OCI-M1 (cell line): ENCODE measurements around the gene CIB4.
A peak's percentile ranks its signal among the peaks of the same experiment; 100 is the strongest.

Experiments
- DNase-seq: peaks from one replicate; lab custom pipeline; 2025; lab: John Stamatoyannopoulos, UW

Gene CIB4

DNA sequence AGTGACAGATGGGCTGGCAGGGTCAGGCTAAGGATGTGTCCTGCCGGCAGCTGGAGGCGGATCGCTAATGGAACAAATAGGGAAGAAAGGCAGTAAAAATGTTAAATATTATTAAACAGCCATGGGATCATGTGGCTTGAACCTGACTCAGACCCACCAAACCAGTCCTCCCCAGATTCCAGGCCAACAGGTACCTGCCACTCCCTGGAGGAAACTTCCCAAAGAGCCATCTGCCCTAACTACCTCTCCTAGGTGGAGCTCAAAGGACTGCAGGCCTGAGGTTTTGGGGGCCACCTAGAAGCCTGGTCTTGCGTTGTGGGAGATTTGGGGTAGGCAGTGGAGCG, 34.3 kb downstream of the CIB4 start:
- DNase-seq = no peak

DNA sequence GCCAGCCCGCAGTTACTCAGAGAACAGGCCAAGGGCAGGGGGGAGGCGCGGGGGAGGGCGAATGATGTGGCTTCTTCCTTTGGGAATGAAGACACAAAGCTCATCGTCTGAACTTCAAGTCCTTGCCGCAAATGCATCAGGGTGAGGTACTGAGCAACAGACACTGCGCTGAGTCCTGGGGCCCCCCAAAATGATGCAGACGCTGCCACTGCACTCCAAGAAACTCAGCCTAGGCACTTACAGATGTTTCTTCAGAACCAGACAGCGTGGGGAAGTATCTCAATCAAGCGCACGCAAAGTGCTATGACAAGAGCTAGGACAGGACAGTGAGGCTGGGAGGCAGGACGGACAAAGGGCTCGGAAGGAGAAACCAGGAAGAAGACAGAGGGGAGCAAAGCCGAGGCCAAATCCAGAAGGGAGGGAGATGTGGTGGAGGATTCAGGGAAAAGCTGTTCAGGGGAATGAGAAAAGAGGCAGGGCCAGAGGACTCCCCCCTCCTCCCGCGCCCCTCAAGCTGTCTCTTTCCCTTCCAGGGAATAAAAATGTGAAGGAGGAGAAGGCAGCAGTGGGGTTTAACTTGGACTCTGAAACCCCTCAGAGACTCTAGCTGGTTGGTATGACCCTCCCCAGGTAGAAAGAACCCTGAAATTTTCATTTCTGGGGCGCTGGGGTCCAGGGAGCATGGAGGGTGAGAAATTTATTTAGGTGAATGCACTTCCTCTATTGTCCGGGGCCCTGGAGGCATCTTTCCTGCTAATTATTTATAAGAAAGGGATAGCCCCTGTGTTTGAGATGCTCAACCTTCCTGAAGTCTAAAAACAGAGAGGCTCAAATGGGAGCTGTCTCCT, 34.9 kb downstream of the CIB4 start:
- no peak for DNase-seq

DNA sequence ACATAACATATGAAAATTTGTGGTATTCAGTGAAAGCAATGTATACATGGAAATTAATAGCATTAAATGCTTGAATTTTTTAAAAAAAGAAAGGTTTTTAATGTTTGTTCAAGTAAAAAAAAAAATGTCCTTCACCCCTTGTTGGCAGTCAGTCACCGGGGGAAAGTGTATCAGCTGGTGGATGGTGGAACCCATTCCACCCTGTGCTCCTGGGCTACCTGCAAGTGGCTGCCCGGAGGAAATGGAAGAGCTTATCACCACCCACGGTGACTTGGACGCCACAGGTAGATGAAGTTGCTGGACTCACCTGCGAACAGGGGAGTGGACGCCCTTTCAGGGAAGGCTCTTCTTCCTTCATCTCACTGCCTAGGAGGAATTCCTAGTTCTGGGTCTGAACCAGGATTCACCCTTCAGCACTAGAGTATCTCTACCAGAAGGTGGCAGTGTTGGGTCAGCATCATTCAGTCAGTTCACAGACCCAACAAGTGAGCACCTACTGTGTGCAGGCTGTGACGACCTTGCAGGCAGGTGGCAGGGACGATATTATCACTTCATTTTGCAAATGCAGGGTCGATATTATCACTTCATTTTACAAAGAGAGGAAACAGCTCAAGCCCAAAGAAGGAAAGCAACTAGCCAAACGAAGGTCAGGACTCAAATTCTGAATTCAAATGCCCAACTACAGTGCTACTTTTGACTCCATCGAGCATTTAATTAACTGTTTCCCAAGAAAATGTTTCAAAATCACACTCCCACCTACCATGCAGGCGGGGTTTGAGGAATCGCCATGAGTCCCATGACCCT, 35.8 kb downstream of the CIB4 start:
- peak; percentile 65 for DNase-seq

DNA sequence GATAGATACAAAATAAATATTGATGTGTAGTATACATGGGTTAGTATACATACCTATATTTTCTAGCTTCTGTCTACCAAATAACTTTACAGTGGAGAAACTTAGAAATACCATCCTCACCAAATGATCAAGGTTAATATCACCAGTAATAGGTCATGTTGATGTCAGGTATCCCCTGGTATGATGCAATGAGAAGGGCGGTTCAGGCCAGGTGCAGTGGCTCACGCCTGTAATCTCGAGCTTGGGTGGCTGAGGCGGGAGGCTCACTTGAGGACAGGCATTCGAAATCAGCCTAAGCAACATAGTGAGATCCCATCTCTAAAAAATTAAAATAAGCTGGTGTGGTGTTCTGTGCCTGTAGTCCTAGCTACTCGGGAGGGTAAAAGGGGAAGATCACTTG, 38.6 kb downstream of the CIB4 start:
- DNase-seq = no peak

DNA sequence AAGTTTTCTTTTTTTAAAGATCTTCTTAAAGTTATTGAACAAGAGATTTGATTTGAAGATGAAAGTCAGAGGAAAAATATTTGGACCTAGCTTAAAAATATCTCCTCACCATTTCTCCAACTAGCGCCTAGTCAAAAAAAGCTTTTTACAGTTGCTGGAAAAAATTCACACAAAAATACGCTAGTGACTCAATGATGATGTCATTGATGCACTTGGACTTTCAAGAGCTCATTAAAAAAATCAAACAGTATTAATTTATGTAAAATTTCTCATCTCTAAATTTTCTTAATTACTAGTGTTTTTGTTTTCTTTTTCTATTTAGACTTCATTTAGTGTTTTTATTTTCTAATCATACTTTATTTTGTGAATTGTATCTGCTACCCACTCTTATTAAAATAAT, 41.8 kb downstream of the CIB4 start:
- DNase-seq = no peak

DNA sequence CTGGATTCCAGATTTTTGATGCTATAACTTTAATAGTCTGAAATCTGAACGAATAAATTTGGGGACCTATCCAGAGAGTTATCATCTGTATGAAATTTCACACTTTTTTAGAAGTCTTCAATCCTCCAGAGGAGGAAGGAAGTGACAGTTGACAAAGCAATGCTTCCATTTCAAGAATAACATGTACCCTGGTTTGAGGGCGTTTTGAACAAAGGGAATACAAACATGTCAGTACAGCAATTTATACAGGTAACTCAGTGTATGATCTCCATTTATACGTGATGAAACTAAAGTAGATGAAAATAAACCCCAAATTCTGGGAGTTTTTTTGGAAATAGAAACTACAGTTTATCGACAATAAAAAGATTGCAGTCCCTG, 42.2 kb downstream of the CIB4 start:
- no peak for DNase-seq

DNA sequence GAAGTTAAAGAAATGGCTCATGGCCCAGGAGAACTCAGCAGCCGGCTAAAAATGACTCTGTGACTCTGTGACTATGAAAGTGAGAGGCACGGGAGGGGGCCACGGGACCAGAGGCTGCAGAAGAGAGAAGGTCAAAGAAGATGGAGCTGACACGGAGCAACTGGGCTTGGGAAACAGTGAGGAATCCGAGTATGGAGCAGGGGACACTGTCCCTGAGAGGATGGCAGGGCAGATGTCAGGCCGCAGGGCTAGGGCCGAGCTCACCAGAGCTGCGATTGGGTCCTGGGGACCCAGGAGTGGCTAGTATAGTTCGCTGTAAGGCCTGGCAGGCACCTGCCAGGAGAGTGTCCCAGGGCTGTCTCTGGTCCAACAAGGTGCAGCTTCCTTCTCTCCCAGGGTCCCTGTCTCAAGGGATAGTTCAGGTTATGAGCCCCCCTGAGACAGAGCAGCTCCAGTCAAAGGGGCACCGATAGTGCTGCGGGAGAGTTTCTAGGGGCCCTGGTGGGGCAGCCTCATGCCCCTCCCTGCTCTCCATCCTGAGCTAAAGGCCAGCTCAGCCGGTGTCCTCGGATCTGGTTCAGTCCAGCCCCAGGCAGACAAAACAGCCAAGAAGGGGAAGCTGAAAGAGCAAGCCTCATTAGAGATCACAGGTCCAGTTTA, 42.7 kb downstream of the CIB4 start:
- peak; percentile 44 for DNase-seq

DNA sequence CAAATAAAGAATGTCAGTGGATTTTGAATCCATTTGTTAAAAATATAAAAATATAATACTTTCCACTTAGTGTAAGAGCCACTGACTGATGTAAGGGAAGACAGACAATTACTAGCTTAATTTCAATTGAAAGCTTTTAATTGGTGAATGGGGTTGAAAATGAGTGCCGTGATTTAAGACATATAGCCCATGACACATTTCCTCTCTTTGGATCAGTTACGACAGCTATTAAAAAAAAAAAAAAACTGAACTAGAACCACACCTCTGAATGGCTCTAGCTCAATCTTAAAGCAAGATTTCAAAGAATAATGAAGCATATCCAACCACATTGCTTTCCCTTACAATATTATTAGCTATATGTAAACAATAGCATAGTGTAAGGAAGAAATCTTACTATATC, 44.0 kb downstream of the CIB4 start:
- no peak for DNase-seq

DNA sequence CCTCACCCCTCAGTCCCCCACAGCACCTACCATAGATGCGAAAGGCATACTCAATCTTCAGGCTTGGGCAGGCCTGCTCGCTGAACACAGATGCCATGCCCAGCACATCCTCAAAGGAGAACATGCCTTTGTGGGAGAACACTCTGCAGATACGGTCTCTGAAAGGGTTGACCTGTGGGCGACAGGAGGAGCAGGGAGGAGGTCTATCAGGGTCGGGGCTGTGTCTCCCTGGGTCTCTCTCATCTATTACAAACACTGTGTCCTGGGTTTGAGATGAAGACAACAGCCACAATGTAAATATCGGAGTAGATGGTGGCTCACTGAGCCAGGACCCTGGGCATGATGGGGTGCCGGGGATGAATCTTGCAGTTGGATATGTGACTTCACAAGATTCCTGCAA, 46.0 kb downstream of the CIB4 start:
- no peak for DNase-seq

DNA sequence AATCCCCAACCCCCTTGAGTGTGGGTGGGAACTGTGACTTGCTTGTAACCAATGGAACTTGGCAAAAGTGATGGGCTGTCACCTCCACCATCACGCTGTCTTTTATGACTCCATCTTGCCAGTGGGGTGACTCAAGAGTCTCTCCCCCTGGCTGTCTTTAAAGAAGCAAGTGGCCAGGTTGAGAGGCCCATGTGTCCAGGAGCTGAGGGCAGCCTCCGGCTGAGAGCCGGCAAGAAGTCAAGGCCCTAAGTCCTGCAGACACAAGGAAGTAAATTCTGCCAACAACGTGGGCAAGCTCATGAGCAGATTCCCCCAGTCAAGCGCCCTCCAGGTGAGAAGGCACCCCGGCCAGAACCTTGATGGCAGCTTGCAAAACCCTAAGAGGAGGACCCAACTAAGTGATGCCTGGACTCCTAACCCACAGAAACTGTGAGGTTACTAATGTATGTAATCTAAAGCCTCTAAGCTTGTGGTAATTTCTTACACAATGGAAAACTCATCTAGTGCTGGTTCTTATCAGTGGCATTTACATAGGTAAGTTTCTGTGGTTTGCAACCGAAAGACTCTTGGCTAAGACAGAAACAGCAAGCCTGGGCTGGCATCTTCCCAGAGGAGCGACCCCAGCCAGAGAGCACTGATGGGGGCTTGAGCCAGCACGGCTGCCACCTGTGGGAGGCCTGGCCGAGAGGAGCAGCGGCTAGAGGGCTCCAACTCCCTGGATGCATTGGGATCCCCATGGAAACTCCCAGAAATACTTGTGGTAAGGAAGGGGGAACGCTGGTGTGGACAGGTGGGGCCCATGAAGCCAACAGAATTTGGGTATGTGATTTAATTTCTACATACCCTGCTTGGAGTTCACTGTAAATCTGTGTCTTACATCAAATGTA, 49.3 kb downstream of the CIB4 start:
- DNase-seq = no peak

DNA sequence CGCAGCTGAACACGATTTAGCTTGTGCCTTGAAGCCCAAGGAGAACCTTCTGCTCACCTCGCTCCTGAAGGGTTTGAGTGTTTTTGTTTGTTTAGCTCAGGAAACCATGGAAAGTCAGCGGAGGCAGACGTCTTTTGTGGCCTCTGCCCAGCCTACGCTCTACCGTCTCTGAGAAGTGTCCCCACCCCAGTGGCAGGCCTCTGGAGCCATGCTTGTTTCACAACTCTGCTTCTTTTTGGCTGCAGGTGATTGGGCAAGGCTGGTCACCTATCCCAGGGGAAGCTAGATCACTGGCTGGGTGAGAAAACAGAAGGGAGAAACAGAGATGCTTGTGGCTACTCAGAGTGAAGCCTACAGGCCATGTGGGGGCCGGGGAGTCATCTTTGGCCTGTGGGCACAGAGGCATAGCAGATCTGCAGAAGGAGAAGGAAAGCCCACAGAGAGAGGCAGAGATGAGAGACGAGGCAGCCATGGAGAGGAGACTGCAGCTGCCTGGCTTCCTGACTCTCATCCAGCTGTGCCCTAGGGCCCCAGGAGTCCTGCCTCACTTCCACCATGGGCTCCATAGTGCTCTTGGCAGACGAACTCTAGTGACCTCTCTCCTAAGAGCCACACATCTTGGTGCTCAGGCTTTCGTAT, 50.1 kb downstream of the CIB4 start:
- no peak for DNase-seq

DNA sequence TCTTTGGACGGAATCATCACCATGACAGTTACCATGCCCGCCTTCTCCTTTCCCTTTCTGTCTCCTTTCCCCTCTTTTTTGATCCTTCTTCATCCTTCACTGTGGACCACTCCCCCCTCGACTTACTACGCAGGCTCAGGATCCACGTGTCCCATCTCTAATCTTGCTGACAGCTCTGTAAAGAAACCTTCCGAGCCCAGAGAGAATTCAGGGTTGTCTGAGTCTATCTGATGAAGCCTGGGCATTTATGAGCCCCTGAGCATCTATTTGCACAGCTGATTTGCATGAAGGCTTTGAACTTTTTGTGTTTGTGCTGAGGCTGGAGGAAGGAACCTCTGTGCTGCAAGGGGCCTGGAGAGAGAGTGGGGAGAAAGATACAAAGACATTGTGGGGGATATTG, 50.7 kb downstream of the CIB4 start:
- DNase-seq = no peak

DNA sequence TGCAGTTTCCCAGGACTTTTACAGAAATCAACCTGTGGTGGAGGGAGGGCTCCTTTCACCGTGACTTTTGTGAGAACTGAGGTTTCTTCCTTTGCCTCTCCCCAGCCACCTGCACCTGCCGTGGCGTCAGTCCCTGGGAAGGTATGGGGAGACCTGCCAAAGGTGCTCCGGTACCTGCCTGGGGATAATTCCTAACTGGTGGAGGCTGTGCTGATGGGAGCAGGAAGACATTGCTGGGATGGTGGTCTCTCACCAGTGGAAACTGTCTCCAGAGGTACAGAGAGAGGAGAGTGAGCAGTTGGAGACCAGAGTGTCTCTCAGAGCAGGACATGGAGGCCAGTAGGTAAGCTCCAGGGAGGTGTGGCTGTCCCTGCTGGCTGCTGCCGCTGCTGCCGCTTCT, 52.6 kb downstream of the CIB4 start:
- no peak for DNase-seq

DNA sequence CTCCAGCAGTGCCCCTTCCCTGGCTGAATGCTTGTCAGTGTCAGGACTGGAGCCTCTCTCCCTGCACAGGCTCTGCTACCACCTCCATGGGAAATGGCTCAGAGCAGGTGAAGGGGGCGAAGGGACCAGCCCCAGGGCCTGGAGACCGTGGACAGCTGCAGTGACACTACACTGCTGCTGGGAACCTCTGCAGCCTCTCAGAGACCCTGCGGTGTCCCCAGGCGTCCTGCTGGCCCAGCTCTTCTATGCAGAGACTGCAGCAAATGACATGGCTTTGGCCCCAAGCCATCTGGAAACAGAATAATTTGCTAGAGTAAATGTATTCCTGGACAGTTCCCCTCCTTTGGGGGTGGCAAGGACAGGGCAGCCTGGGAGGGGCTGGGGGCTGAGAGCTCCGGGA, 53.2 kb downstream of the CIB4 start:
- no peak for DNase-seq

DNA sequence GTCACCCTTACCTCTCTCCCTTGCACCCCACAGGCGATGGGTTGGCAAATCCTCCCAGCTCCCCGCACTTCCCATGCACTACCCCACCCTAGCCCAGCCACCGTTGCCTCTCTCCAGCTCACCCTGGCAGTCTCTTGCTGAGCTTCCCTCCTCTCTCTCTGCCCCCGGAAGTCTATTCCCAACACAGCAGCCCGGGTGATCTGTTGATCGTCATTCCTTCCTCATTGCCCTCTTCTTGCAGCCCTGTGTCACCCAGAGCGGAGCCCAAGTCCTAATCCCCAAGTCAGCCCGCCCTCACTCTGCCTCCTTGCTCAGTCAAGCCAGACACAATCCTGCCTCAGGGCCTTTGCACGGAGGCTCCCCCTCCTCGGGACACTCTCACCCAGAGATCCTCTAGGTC, 55.2 kb downstream of the CIB4 start:
- no peak for DNase-seq

DNA sequence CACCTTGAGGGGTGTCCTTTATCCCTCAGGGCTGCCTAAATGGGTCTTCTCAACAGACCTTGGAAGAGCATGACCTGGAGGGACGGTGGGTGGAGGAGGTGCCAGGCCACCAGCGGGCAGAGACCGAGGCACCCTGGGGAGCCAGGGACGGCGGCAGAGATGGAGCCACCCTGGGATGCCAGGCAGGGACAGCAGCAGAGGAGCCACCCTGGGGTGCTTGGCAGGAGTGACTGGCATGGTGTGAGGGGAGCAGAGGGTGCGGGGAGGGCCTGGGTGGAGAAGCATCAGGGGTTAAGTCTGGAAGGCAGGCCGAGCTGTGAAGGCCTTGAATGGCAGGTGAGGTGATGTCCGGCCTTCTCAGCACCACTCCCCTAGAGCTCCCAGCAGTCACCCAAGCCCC, 56.1 kb downstream of the CIB4 start:
- no peak for DNase-seq

DNA sequence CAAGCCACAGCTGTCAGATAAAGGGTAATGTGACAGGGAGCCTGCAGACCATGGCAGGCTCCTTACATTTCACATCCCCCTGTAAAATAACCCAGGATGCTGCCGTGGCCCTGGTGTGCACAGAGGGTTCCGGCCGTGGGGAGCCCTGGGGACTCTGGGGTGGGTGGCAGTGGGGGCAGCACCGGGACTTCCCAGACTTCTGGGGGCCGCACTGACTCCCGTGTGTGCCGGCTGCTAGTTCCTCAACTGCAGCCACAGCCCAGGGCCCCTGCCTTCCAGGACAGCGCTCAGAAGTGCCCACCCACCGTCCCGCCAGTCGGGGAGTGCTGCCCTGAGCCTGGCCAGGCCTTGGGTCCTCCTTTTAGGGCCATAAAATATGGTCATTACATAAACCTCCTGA, 56.5 kb downstream of the CIB4 start:
- DNase-seq = no peak

DNA sequence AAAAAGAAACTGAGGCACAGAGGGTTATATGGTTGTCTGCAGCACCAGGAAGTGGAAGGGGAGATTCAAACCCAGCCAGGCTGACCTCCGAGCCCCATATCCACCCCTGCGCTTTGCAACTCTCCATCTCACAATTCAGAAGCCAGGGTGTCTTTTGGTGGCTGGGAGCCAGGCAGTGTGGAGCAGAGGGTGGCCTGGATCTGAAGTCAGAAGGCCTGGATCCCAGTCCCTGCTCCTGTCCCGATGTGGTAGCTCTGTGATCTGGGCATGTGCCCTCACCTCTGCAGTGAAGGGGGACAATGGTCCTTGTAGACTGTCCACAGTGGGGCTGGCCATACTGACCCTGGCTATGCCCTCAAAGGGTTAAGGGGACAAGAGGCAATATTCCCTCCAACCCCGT, 57.0 kb downstream of the CIB4 start:
- DNase-seq = no peak

DNA sequence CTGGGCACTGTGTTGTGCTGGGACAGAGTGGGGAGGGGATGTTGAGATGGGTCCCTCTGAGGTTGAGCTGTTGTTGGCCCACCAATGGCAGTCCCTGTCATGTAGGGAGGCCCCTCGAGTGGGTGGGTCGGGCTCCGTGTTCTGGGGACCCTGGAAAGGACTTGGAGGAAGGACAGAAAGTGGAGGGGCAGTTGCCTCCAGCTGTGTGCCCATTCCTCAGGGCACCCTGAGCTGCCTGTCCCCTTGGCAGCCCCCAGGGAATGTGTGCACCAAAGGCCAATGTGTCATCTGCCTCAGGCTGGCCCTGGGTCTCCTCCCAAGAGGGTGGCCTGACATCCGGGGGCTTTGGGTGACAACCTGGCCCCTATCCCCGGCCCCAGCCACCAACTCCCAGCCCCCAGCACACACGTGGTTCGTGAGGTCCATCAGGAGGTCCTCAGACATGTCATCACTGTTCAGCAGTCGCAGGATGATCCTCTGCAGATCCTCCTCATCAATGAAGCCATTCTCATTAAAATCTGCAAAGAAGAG, 57.7 kb downstream of the CIB4 start:
- no peak for DNase-seq

DNA sequence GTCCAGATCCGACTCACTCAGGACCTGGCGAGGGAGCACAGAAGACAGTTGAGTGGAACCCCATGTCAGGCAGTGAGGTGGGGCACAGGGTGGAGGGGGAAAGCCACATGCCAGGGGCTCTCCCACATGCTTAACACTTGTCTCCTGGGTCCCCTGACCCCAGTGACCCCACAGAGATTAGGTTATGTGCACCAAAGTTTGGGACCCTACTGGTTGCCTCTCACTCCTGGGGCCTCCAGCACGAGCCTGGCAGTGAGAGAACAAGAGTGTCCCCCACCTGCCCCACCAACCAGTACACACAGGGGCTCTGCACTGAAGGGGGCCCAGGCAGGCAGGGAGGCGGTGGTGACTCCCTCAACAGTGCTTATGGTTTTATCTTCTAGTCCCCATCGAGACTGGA, 58.3 kb downstream of the CIB4 start:
- DNase-seq = no peak
